CD14-positive monocyte (primary cell): ENCODE results near the gene AP2A1. TPM values are rescaled to one million over a fixed set of nuclear protein-coding genes. Genes with fewer than 3 reads are reported as not detected.

Experiments
- DNase-seq, 3 donors: peaks; one replicate each; pipeline ENCODE4 v3.0.0-alpha.2; 2011 to 2022
- H2AFZ ChIP-seq: 2 replicates; pipeline ENCODE4 v1.6.0; 2012; ENCODE audit warnings: mild to moderate bottlenecking, low read depth, low read length, inconsistent platforms; ENCODE audit not compliant: insufficient read depth, poor library complexity, severe bottlenecking
- H3K27ac ChIP-seq, 2 donors: 1 replicate in 1 of 2; 2 replicates in 1 of 2; pipeline ENCODE4 v1.5.1; 2012 to 2013; ENCODE audit warnings: low read length in 2 of 2, control low read depth in 1 of 2, inconsistent platforms in 1 of 2, low read depth in 1 of 2, mild to moderate bottlenecking in 1 of 2
- H3K27me3 ChIP-seq, 2 donors: one replicate each; pipeline versions ENCODE4 v1.6.0 to v1.6.1; 2011 to 2013; ENCODE audit warnings: low read length in 2 of 2; ENCODE audit not compliant: control insufficient read depth in 2 of 2, insufficient read depth in 2 of 2
- H3K36me3 ChIP-seq, 2 donors: replicated peaks in 1 of 2; 1 replicate in 1 of 2; 2 replicates in 1 of 2; pipeline versions ENCODE4 v1.5.1 to v1.6.1; 2012 to 2013; ENCODE audit warnings: low read length in 2 of 2, control low read depth in 1 of 2, inconsistent platforms in 1 of 2, mild to moderate bottlenecking in 1 of 2; ENCODE audit not compliant: insufficient read depth in 2 of 2, control insufficient read depth in 1 of 2
- H3K4me1 ChIP-seq, 2 donors: 1 replicate in 1 of 2; 2 replicates in 1 of 2; pipeline versions ENCODE4 v1.5.1 to v1.6.1; 2012 to 2013; ENCODE audit warnings: low read length in 2 of 2, control low read depth in 1 of 2, inconsistent platforms in 1 of 2, mild to moderate bottlenecking in 1 of 2, moderate library complexity in 1 of 2; ENCODE audit not compliant: insufficient read depth in 2 of 2, control insufficient read depth in 1 of 2
- H3K4me2 ChIP-seq: replicated peaks from 2 replicates; pipeline ENCODE3; 2012; ENCODE audit warnings: low read length, moderate library complexity, mild to moderate bottlenecking; ENCODE audit not compliant: poor library complexity, severe bottlenecking; ENCODE audit errors: extremely low read depth
- H3K4me3 ChIP-seq, 3 experiments: fragments of 200-600 bp in 1 of 3; sonication (generic) in 1 of 3; replicated peaks in 1 of 3; 1 replicate in 2 of 3; 2 replicates in 1 of 3; pipeline ENCODE4 v1.5.1; 2011 to 2013; ENCODE audit warnings: low read length in 3 of 3, mild to moderate bottlenecking in 3 of 3, control low read depth in 2 of 3, low read depth in 2 of 3, inconsistent platforms in 1 of 3, moderate library complexity in 1 of 3
- H3K79me2 ChIP-seq: 2 replicates; pipeline ENCODE4 v1.6.0; 2012; ENCODE audit warnings: mild to moderate bottlenecking, control low read depth, inconsistent platforms, low read length, moderate library complexity; ENCODE audit not compliant: insufficient read depth
- H3K9ac ChIP-seq: 2 replicates; pipeline ENCODE4 v1.6.0; 2017; ENCODE audit warnings: low read length, mild to moderate bottlenecking; ENCODE audit not compliant: insufficient read depth, poor library complexity, severe bottlenecking
- H3K9me3 ChIP-seq, 2 donors: replicated peaks in 1 of 2; 1 replicate in 1 of 2; 2 replicates in 1 of 2; pipeline versions ENCODE4 v1.5.1 to v1.6.1; 2012 to 2013; ENCODE audit warnings: low read length in 2 of 2, control low read depth in 1 of 2; ENCODE audit not compliant: control insufficient read depth in 1 of 2, insufficient read depth in 1 of 2
- H4K20me1 ChIP-seq: 2 replicates; pipeline ENCODE4 v1.6.0; 2012; ENCODE audit warnings: mild to moderate bottlenecking, low read length, control low read depth, moderate library complexity; ENCODE audit not compliant: insufficient read depth
- H3K27ac Mint-ChIP-seq, 7 donors: one replicate each; pipeline ENCODE4 v1.8.0; 2020; ENCODE audit warnings: mild to moderate bottlenecking in 7 of 7, mixed read lengths in 7 of 7, moderate library complexity in 6 of 7, inconsistent platforms in 2 of 7
- H3K27me3 Mint-ChIP-seq, 3 donors: one replicate each; pipeline ENCODE4 v1.8.0; 2021 to 2022; ENCODE audit warnings: low read depth in 3 of 3, mild to moderate bottlenecking in 3 of 3, mixed read lengths in 3 of 3, moderate library complexity in 3 of 3, inconsistent platforms in 1 of 3
- H3K36me3 Mint-ChIP-seq, 2 donors: one replicate each; pipeline ENCODE4 v1.8.0; 2020; ENCODE audit warnings: mixed read lengths in 2 of 2, inconsistent platforms in 1 of 2, mild to moderate bottlenecking in 1 of 2
- H3K4me1 Mint-ChIP-seq: one replicate; pipeline ENCODE4 v1.8.0; 2020; ENCODE audit warnings: mild to moderate bottlenecking, mixed read lengths
- H3K4me3 Mint-ChIP-seq, 2 donors: one replicate each; pipeline ENCODE4 v1.8.0; 2020; ENCODE audit warnings: mild to moderate bottlenecking in 2 of 2, mixed read lengths in 2 of 2, moderate library complexity in 1 of 2
- H3K9me3 Mint-ChIP-seq, 7 donors: one replicate each; pipeline ENCODE4 v1.8.0; 2020 to 2022; ENCODE audit warnings: mixed read lengths in 7 of 7, mild to moderate bottlenecking in 6 of 7, moderate library complexity in 6 of 7, inconsistent platforms in 2 of 7
- WGBS: methylation state at CpG from one replicate; pipeline ENCODE4 v1.1.5; 2013; ENCODE audit warnings: missing lambda C conversion rate; ENCODE audit not compliant: insufficient coverage; 5-methylcytosine and 5-hydroxymethylcytosine counted together
- intact Hi-C, 2 donors: fragments of 100-400 bp; cut with micrococcal nuclease; formaldehyde crosslinking; loops; one replicate each; pipeline versions ENCODE4 v1.15.0 to v1.15.1; 2023
- polyA plus RNA-seq, 3 donors: library from polyadenylated mRNA; depleted of rRNA in 1 of 3; unstranded in 2 of 3; stranded (reverse) in 1 of 3; fragments of 300-500 nt in 2 of 3; fragments of >200 nt in 1 of 3; fragmentation: Illumina TruSeq in 2 of 3; gene quantifications; 1 replicate in 2 of 3; 2 replicates in 1 of 3; pipeline ENCODE4 v1.2.3, GENCODE V29; 2012 to 2021
- TF ChIP-seq, protein P1 (sequence below): fragments of 200-600 bp; IDR thresholded peaks from one replicate; pipeline ENCODE4 v1.8.0; 2022; ENCODE audit warnings: antibody characterized with exemption, mild to moderate bottlenecking

AP2A1 gene
- polyA plus RNA-seq, 3 donors = 12.1 to 117 (median 15.1) TPM

DNA sequence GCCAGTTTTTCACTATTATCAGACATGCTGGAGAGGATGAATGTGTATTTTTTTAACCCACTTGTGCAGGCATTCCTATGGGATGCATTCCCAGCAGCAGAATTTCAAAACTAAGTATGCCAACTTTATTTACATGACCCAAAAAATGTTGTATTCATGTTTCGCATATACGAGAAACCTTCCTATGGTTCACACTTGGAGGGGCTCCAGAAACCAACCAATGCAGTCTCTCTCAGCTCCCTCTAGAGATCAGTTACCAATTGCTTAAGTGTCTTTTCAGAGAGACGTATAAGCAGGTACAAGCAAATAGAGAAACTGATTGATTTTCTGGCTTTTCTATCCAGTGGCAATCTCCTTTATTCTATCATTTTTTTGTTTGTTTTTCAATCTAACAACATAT, 78.6 kb downstream of the AP2A1 start:
- Histone ChIP-seq H3K4me3 (no peak overlapping the region), H3K27me3 (no peaks in the 10 kb centered on the region), H3K9ac (no peak overlapping the region), H3K4me1 (peaks cover 40 to 49% of the 10 kb centered on the region in 2 donors), H3K9me3 (peaks cover 0 to 4% of the 10 kb centered on the region in 2 donors), H3K79me2 (no peaks in the 10 kb centered on the region), H3K4me2 (no peak overlapping the region), H3K27ac (no peak overlapping the region), H4K20me1 (no peaks in the 10 kb centered on the region), H3K36me3 (peaks cover 4 to 7% of the 10 kb centered on the region in 2 donors), H2AFZ (no peak overlapping the region)
- peaks cover 4 to 9% (median 7%) of the 10 kb centered on the region in 7 donors for H3K9me3 Mint-ChIP-seq
- H3K4me3 Mint-ChIP-seq = no peak overlapping the region
- peaks cover 0 to 3% (median 2%) of the 10 kb centered on the region in 3 donors for H3K27me3 Mint-ChIP-seq
- peak overlapping the region in 1 of 7 donors; percentile 57 for H3K27ac Mint-ChIP-seq
- WGBS = 83% methylated on average over 1 of the region's 3 CpGs
- peaks cover 4 to 9% of the 10 kb centered on the region in 2 donors for H3K36me3 Mint-ChIP-seq
- DNase-seq = no peak
- intact Hi-C loops = no loop called here
- peaks cover 41% of the 10 kb centered on the region for H3K4me1 Mint-ChIP-seq
- TF ChIP-seq, protein P1, sequence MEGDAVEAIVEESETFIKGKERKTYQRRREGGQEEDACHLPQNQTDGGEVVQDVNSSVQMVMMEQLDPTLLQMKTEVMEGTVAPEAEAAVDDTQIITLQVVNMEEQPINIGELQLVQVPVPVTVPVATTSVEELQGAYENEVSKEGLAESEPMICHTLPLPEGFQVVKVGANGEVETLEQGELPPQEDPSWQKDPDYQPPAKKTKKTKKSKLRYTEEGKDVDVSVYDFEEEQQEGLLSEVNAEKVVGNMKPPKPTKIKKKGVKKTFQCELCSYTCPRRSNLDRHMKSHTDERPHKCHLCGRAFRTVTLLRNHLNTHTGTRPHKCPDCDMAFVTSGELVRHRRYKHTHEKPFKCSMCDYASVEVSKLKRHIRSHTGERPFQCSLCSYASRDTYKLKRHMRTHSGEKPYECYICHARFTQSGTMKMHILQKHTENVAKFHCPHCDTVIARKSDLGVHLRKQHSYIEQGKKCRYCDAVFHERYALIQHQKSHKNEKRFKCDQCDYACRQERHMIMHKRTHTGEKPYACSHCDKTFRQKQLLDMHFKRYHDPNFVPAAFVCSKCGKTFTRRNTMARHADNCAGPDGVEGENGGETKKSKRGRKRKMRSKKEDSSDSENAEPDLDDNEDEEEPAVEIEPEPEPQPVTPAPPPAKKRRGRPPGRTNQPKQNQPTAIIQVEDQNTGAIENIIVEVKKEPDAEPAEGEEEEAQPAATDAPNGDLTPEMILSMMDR = no peak

DNA sequence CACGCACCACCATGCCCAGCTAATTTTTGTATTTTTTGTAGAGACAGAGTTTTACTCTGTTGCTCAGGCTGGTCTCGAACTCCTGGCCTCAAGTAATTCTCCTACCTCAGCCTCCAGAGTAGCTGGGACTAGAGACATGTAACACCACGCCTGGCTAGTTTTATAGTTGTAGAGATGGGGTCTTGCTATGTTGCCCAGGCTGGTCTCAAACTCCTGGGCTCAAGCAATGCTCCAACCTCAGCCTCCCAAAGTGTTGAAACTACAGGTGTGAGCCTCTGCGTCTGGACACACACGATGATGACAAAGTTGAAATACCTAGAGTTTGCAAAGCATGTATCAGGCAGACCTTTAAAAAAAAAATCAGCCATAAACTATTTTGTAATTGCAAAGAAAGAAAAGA, 79.6 kb downstream of the AP2A1 start:
- no peak overlapping the region for H3K4me3 ChIP-seq
- Mint-ChIP-seq H3K4me1 (peaks cover 41% of the 10 kb centered on the region), H3K36me3 (peaks cover 1 to 4% of the 10 kb centered on the region in 2 donors), H3K9me3 (peaks cover 4 to 9% (median 7%) of the 10 kb centered on the region in 7 donors), H3K27me3 (peaks cover 0 to 3% (median 2%) of the 10 kb centered on the region in 3 donors), H3K4me3 (no peak overlapping the region), H3K27ac (peak overlapping the region in 1 of 7 donors; percentile 40)
- no peak overlapping the region for H3K9ac ChIP-seq
- no peak overlapping the region for H3K27ac ChIP-seq
- TF ChIP-seq, protein P1 = no peak
- no peak overlapping the region for H2AFZ ChIP-seq
- WGBS = 100% methylated on average over 1 of the region's 5 CpGs
- H3K79me2 ChIP-seq = no peaks in the 10 kb centered on the region
- no peaks in the 10 kb centered on the region for H4K20me1 ChIP-seq
- no peak for DNase-seq
- intact Hi-C loops = no loop called here
- peaks cover 40 to 49% of the 10 kb centered on the region in 2 donors for H3K4me1 ChIP-seq
- peaks cover 0 to 4% of the 10 kb centered on the region in 2 donors for H3K9me3 ChIP-seq
- no peaks in the 10 kb centered on the region for H3K27me3 ChIP-seq
- no peaks in the 10 kb centered on the region for H3K36me3 ChIP-seq
- no peak overlapping the region for H3K4me2 ChIP-seq
